HG03280 (cell line): ENCODE measurements around the gene GRIA4.
"Not testable (repeated sequence)": the region's sequence is repeated elsewhere in the genome, so short reads cannot be mapped to it uniquely, and the experiment has no call there.

Experiments
- ATAC-seq: cut with Tn5 transposase; IDR thresholded peaks from one replicate; pipeline ENCODE4 v1.9.1; 2021; ENCODE audit warnings: mild to moderate bottlenecking, moderate library complexity; ENCODE audit not compliant: unreplicated experiment

Gene GRIA4

DNA sequence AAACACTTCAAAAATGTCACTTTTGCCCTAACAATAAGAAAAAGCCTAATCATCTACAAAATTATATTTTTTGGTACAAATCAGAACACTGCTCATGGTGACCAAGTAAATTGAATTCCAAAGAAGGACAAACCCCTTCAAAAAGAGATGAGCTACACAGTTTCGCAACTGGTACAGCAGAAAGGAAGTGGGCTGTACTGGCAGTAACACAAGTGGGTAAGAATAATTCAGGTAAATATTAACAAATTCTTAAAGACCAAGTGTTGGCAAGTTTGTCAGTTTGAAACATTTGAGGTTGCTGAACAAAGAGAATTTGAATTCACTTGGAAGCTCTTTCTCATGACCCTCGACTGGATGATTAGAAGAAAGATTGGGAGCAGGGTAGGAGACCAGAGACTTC lies 376.7 kb downstream of the GRIA4 start:
- ATAC-seq: no peak

DNA sequence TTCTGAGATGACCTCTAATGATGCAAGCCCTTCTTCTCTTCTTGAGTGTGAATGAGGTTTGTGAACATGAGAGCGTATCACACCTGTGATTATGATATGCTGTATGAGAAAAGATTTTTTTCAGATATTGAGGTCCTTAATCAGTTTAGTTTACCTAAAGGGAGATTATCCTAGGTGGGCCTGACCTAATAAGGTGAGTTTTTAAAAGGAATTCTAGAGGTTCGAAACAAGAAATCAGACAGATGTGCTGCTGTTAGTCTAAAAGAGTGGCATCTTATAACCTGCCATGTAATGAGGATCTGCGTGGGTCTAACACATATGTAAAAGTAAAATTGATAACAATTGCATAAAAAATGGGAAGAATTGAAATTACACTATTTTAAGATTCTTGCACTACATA lies 378.3 kb downstream of the GRIA4 start:
- ATAC-seq: no peak

DNA sequence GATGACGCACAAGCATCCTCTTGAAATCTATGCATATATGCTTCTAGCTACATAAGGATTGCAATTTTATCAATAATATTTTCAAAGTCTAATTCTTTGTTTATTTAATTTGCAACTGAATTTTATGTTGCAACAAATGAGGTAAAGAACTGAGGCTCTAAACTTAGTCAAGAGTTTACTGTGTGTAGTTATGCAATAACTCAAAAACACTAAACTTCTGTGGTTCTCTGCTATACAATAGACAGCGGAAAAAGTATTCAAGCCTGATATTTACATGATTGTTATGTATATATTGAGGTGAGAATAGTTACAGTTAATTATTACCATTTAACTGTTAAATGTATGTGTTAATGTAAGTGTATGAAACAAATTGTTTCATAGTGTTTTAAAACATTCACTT lies 379.3 kb downstream of the GRIA4 start:
- ATAC-seq: no peak

DNA sequence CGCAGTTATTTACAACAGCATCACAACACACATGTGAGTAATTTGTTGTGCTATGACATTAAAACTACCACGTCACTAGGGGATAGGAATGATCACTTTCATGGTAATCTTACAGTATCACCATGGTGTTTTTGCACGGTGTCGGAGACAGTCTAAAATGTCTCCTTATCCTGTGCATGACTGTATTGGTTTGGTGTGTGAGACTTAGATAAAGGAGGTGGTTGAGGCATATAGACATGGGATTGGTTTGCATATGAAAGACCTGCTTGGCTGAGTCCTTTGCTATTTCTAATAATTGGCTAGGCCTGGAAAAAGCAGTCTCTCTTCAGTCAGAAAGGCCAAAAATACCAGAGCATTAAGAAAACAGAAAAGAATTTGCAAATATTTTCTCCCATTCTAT lies 382.0 kb downstream of the GRIA4 start:
- no peak for ATAC-seq

DNA sequence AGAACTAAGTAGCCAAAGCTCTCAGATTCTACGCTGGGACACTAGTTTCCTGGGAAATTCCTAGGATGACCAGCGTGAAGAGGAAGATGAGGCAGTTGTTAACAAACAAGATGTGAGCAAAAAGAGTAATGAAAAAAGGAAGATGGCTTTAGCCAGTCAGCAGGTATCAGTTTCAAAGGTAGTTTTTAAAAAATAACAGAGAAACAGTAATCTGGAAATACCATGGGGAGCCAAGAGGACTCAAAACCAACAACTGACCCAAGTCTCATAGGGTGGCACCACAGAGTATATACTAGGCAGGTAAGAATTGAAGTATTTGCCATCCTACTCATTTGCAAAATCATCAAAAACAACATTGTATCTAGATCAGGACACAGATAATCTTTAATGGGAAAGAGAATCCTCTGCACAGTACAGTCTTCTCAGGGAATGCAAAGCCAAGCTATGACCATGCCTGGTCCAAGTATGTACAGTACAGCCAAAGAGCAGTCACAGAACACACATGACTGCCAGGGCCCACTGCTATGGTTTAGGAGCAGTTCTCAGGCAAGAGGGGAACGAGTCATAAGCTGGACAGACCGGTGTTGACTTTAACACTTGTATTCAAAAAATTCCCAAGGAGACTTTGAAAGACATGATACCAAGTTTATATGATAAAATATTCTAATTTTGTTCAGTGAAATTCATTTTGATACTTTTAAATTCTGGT lies 391.6 kb downstream of the GRIA4 start:
- peak; percentile 43 for ATAC-seq

DNA sequence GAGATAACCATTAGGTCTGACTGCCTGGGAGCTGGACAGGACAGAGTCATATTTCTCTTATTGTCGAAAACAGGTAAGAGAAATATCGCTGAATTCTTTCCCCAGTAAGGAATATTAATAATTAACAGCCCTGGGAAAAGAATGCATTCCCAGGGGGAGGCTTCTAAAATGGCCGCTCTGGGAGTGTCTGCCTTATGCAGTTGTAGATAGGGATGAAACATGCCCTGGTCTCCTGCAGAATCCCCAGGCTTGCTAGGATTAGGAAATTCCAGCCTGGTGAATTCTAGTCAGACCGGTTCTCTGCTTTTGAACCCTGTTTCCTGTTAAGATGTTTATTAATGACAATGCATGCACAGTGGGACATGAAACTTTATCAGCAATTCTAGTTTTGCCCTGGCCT lies 393.2 kb downstream of the GRIA4 start:
- not testable (repeated sequence) for ATAC-seq

DNA sequence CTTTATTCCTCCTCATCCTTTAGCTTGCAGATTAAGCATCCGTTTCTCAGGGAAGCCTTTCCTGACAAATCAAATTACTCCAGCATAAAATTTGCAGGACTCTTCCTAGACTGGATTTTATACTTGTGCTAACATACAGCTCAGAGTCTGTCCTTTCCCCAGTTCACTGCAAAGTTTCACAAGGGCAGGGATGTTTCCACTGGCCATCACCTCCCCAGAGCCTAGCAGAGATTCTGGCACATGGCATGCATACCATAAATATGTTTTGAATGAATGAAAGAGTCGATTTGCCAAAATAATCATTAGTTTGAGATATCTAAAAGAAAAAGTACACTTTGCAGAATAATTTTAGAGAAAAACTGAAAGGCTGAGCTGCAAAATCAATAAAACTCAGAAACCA lies 401.6 kb downstream of the GRIA4 start:
- ATAC-seq: no peak

DNA sequence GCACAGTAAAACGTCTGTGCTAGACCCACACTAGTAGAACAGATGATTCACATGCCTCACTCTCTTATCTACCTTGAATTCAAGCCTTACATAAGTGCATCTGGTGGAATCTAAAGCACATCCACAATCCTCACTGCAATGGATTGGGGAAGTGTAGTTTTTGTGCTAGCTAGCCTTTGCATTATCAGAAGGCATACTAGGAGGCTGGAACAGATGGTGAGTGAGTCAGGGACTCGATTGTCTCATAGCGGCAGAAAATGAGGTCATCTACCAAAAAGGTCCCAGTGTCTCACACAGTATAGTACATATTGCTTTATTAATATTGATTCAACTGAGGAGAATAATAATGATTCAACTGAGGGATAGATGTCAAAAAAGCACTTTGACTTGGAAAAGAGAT lies 402.9 kb downstream of the GRIA4 start:
- ATAC-seq: no peak

DNA sequence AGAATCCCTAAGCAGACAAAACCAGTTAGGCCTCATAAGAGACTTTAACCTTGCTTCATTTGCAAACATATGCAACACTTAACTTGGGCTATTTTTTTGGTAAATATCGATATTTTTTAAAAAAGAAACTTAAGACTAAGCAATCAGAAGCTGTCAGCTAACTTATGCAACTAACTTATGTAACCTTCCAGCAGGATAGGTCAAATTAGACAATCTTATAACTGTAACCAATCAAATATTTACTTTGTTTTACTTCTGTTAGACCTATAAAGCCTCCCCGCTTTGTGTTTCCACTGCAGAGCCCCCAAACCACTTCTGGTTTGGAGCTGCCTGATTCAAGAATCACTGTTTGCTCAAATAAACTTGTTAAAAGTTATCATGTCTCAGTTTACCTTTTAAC lies 404.2 kb downstream of the GRIA4 start:
- ATAC-seq: no peak

DNA sequence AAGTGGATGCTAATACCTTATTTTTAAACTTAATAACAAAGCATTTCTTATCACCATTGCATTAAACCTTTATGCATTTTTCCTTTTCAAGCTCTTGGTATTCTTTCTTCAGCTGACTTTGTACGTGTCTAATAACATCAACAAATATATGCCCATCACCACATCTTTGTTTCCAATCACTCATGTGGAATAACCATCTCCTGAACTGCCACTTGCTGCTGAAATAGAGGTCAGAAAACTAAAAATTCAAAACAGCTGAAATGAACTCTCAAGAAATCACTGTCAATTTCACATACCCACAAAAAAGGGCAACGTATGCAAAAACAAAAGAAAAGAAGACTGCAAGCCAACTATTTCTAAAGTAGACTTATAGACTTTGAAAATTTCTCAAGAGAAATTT lies 404.7 kb downstream of the GRIA4 start:
- no peak for ATAC-seq

DNA sequence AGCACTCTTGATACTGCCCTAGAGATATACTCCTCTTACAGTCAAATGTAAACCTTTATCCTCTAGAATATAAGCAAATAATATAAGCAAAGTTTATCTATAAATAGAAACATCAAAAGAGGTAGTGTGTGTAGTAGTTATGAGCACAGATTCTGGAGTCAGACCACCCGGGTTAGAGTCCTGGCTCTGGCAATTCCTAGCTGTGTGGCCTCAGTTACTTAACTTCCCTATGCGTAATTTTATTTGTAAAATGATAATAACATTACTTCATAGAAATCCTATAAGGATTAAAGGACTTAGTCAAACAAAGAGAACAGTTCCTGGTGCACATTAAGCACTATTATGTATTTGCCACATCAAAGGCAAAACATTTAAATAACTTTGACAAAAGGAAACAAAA lies 405.2 kb downstream of the GRIA4 start:
- ATAC-seq: no peak

DNA sequence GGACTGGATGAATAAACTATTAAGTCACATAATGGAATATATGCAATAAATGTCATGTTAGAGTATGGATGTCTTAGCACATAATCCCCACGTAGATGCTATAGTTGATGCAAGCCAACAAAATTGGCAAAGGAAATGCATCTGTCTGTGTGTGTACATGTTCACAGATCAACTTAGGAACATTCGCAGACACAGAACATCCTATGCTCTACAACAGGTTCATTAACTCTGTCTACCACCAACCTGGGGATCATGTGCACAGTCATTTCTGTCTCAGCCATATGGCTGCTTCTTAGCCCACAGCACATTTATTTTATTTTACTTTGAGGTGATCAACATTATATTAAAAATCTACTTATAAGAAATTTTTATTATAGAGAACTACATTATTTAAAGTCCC lies 407.2 kb downstream of the GRIA4 start:
- no peak for ATAC-seq

DNA sequence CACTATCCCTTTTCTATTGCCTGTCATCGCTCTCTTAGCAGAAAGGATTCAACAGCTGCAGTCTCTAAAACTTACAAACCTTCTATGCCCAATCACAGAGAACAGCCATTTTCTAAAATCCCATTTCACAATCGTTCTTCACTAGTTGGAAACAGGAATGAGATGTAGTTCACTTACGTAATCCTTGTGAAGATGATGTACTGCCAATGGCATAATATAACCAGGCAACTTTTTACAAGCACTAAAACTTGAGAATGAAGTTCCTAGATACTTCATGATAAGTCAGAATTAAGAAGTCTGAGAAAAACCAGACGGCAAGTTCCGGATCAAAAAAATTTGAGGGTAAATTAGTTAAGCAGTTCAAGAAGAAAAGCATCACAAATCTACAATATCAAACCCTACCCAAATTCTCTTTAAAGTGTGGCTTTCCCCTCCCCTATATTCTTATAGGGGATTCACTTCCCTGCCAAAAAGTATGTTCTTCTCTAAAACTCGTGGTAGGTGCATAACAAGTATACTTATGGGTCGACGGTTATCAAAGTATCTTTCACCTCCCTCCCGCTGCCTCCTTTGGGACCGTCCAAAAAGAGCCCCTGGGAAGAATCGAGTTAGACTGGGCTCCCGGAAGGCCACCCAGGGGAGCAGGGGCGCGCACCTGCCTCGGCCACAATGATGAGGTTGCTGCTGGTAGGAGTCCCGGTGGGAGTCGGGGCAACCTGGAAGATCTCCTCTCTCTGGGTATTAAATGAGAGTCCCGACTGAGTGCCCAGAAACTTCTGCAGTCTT lies 411.5 kb downstream of the GRIA4 start:
- peak; percentile 7 for ATAC-seq

DNA sequence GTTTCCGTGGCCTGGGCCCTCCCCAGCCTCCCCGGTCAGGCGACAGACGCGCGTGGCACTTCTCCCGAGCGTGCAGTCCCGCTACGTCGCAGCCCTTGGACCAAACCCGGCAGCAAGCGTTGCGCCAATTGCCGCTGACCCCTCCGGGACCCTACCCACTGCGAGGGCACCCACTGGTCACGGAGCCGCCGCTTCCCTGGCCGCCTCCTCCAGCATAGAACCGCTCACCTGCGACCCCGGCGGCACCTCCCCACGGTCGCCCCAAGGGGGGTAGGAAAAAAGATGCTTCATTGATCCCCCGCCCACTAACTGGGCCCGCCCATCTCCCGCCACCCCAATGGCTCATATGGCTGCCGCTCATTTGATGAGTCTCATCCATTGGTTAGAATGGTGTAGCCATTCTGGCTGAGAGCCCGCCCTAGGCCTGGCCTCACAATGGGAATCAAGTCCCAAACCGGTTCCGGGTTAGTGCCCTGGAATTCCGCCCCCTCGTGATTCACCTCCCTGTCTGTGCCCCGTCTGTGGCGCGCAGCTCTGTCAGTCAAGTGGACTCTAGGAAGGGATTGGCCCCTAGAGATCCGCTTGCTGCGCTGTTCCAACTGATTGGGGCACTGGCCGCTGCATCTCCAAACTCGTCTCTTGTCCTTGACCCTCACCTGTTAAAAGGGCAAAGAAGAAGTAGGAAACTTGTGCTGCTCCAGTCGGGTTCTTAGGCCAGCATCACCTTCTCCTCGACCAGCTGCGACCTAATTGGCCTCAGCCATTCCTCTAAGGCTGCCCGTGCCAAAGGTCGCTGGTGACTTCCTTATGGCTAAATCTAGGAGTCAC lies 412.3 kb downstream of the GRIA4 start, which contains the start of gene MSANTD4:
TSS of gene MSANTD4 (minus strand) at position 274 of the 828 bp plus-strand sequence. CDS start 11,323 bp downstream, outside the sequence.
- peak; percentile 98 for ATAC-seq

DNA sequence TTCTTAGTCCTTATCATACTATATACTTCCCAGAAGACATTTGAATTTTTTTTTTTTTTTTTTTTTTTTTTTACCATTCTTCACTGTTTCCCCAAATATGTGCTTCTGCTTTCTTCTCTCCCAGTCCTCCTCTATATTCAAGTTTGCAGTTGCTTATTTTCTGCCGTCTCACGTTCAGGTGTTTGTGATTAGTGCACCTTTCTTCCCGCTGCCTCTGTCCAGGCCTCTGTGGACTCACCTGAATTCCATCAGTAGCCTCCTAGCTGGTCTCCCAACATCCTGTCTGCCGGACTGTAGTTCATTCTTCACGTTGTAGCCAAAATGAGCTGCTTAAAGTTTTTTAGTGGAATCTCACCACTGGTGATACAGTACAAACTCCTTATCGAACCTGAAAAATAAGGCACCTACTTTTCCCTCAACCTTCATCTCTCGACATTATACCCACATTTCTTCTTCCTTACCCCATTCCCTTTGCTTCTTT lies 413.0 kb downstream of the GRIA4 start:
- ATAC-seq: no peak

DNA sequence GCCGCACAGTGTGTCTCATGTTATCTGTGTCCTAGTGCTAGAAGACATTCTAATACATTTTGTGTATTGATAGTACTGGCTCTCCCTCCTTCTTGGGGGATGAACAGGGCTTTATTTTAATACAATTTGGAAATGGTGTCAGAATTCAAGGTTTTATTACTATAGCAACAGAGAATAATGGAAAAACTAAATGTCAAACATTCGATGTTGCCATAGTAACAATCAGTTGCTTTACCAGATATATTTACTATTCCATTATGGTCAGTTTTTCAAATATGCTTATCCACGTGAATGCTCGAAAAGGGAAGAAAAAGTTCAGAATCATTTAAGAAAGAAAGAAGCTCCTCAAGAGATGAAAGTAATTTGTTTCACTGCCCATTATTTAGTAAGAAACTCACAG lies 420.7 kb downstream of the GRIA4 start:
- ATAC-seq: no peak

DNA sequence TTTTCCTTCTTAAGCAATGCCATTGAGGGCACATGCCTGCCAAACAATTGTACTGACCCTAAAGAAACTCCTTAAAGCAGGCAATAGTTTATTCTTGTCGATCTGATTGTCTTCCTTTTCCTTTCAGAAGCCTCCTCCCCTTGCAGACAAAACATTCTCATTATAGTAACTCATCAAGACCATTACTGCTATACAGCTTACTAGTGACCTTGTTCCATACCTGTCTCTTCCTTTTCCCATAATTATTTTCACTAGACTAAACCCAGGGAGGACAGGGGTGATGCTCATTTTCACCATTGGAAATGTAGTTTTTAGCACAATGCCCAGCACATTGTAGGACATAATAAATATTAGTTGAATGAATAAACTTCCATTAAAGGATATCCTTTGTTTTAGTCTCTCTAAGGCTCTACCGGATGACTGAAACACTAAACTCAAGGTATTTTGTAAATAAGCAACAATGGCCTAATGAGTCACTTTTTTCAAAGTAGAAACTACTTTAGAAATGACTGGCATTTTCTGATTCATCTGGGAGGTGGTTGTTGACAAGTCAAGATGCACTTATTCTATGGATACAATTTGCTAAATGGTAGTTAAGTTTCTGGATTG lies 421.4 kb downstream of the GRIA4 start:
- no peak for ATAC-seq
